Endothelial cell of umbilical vein (primary cell): ENCODE measurements around the gene OVOL2. TPM values are rescaled to one million over a fixed set of nuclear protein-coding genes. Genes with fewer than 3 reads are reported as not detected.

Experiments
- BruUV-seq: library from RNA; stranded (reverse); fragments of 400-500 nt; replicated peaks from 2 replicates; lab custom pipeline; 2021; lab: Mats Ljungman, UMichigan
- CTCF ChIA-PET: fragments of 300-600, 350-600 bp; sonication (Branson Sonifier 250); formaldehyde crosslinking; loops from one replicate; lab custom pipeline; 2021; ENCODE audit warnings: antibody characterized with exemption, inconsistent platforms; lab: Charles Lee
- POLR2A ChIA-PET: fragments of 300-600, 350-600 bp; sonication (Branson Sonifier 250); formaldehyde crosslinking; loops from one replicate; lab custom pipeline; 2021; ENCODE audit warnings: antibody characterized with exemption, inconsistent platforms; lab: Charles Lee
- DNase-seq: peaks from one replicate; pipeline ENCODE4 v3.0.0-alpha.2; 2011; ENCODE audit warnings: low read depth, low spot score
- FAIRE-seq: peaks from 2 replicates; lab custom pipeline; 2011; peaks lifted over from hg19 to GRCh38; lab: Jason Lieb, UNC
- H2AFZ ChIP-seq: 2 replicates; pipeline ENCODE4 v1.6.0; 2012; ENCODE audit warnings: low read depth, low read length, control low read depth, inconsistent platforms
- H3K27ac ChIP-seq: 2 replicates; pipeline ENCODE4 v1.5.1; 2011; ENCODE audit warnings: low read depth, mild to moderate bottlenecking, control low read depth, low read length, moderate library complexity; ENCODE audit not compliant: insufficient read depth
- H3K27me3 ChIP-seq, 2 experiments: 2 replicates each; pipeline versions ENCODE4 v1.6.0 to v1.6.1; 2011; ENCODE audit warnings: low read length in 2 of 2, mixed read lengths in 1 of 2; ENCODE audit not compliant: control insufficient read depth in 2 of 2, insufficient read depth in 2 of 2
- H3K36me3 ChIP-seq, 2 experiments: 2 replicates in 1 of 2; 3 replicates in 1 of 2; pipeline ENCODE4 v1.5.1; 2011; ENCODE audit warnings: low read length in 2 of 2, mild to moderate bottlenecking in 1 of 2, moderate library complexity in 1 of 2; ENCODE audit not compliant: control insufficient read depth in 2 of 2, insufficient read depth in 2 of 2; ENCODE audit errors: extremely low read depth in 1 of 2
- H3K4me1 ChIP-seq: 3 replicates; pipeline ENCODE4 v1.5.1; 2011; ENCODE audit warnings: mild to moderate bottlenecking, low read length; ENCODE audit not compliant: control insufficient read depth, insufficient read depth; ENCODE audit errors: extremely low read depth
- H3K4me2 ChIP-seq: 2 replicates; pipeline ENCODE4 v1.6.1; 2011; ENCODE audit warnings: low read length, control low read depth, mixed read lengths; ENCODE audit not compliant: insufficient read depth
- H3K4me3 ChIP-seq, 3 experiments: fragments of 200-600 bp in 1 of 3; sonication (generic), shearing (Covaris generic) in 1 of 3; replicated peaks in 1 of 3; 2 replicates each; pipeline ENCODE4 v1.5.1; 2011 to 2016; ENCODE audit warnings: control low read depth in 3 of 3, low read length in 3 of 3, mild to moderate bottlenecking in 2 of 3, inconsistent platforms in 1 of 3, low read depth in 1 of 3, moderate library complexity in 1 of 3; ENCODE audit not compliant: insufficient read depth in 1 of 3
- H3K79me2 ChIP-seq: 2 replicates; pipeline ENCODE4 v1.6.0; 2012; ENCODE audit warnings: low read length, inconsistent platforms; ENCODE audit not compliant: control insufficient read depth, insufficient read depth
- H3K9ac ChIP-seq: replicated peaks from 2 replicates; pipeline ENCODE3; 2011; ENCODE audit warnings: low read length, control low read depth; ENCODE audit not compliant: insufficient read depth; ENCODE audit errors: extremely low read depth
- H3K9me1 ChIP-seq: replicated peaks from 3 replicates; pipeline ENCODE4 v1.6.0; 2011; ENCODE audit warnings: mild to moderate bottlenecking, low read length; ENCODE audit not compliant: control insufficient read depth, insufficient read depth; ENCODE audit errors: extremely low read depth
- H3K9me3 ChIP-seq: replicated peaks from 2 replicates; pipeline ENCODE4 v1.5.1; 2012; ENCODE audit warnings: low read length, inconsistent platforms; ENCODE audit not compliant: control insufficient read depth, insufficient read depth
- H4K20me1 ChIP-seq: replicated peaks from 2 replicates; pipeline ENCODE3; 2011; ENCODE audit warnings: mild to moderate bottlenecking, low read length; ENCODE audit not compliant: control insufficient read depth, insufficient read depth; ENCODE audit errors: extremely low read depth
- EZH2 ChIP-seq: IDR thresholded peaks from 2 replicates; pipeline ENCODE4 v1.6.1; 2012; ENCODE audit warnings: borderline replicate concordance, low read depth, mild to moderate bottlenecking, moderate library complexity, low read length, inconsistent platforms; ENCODE audit not compliant: severe bottlenecking
- FOS ChIP-seq: IDR thresholded peaks from 2 replicates; pipeline ENCODE4 v1.6.1; 2011; ENCODE audit warnings: mild to moderate bottlenecking, low read length, moderate library complexity, borderline replicate concordance; ENCODE audit not compliant: insufficient read depth
- GATA2 ChIP-seq: IDR thresholded peaks from 2 replicates; pipeline ENCODE4 v1.7.0; 2011; ENCODE audit warnings: low read depth, mild to moderate bottlenecking, moderate library complexity, mixed read lengths, low read length; ENCODE audit not compliant: insufficient read length, insufficient read depth
- JUN ChIP-seq: IDR thresholded peaks from 2 replicates; pipeline ENCODE4 v1.6.1; 2011; ENCODE audit warnings: borderline replicate concordance, low read depth; ENCODE audit not compliant: insufficient read length, insufficient read depth
- MYC ChIP-seq: IDR thresholded peaks from one replicate; pipeline ENCODE4 v1.6.1; 2011; ENCODE audit warnings: mild to moderate bottlenecking, low read depth, low read length
- POLR2A ChIP-seq: IDR thresholded peaks from 2 replicates; pipeline ENCODE4 v1.6.1; 2012; ENCODE audit warnings: low read depth, mild to moderate bottlenecking, control low read depth, low read length
- POLR2AphosphoS5 ChIP-seq: IDR thresholded peaks from 2 replicates; pipeline ENCODE4 v1.6.1; 2012; ENCODE audit warnings: low read depth, mild to moderate bottlenecking, control low read depth, low read length, moderate library complexity; ENCODE audit not compliant: insufficient read depth
- dilution Hi-C: fragments of 300-500 bp; cut with MboI; formaldehyde crosslinking; loops from one replicate; pipeline ENCODE4 v1.15.0; 2019; ENCODE audit warnings: low sequenced_read_pairs; ENCODE audit not compliant: extremely low pct_ligation_motif_present
- intact Hi-C: fragments of 100-400 bp; cut with micrococcal nuclease; formaldehyde crosslinking; loops from one replicate; pipeline ENCODE4 v1.10.0; 2022
- polyA plus RNA-seq, 4 experiments: library from polyadenylated mRNA; depleted of rRNA in 3 of 4; stranded (reverse) in 3 of 4; unstranded in 1 of 4; fragments of >200 nt; gene quantifications; 2 replicates each; pipeline versions ENCODE4 v1.2.1 to v1.2.3, GENCODE V29; 2011 to 2012; ENCODE audit warnings: missing spikeins in 1 of 4
- total RNA-seq: library from RNA; stranded (reverse); gene quantifications from 2 replicates; pipeline ENCODE4 v1.2.3, GENCODE V29; 2021
- TF ChIP-seq, protein P1 (sequence below): IDR thresholded peaks from 2 replicates; pipeline ENCODE4 v1.6.1; 2011; ENCODE audit not compliant: insufficient read depth, insufficient read length
- TF ChIP-seq, protein P2 (sequence below), 2 donors: IDR thresholded peaks; 1 replicate in 1 of 2; 2 replicates in 1 of 2; pipeline ENCODE4 v1.5.1; 2011; ENCODE audit warnings: low read length in 2 of 2, mild to moderate bottlenecking in 2 of 2, moderate library complexity in 2 of 2, control low read depth in 1 of 2, inconsistent platforms in 1 of 2, low read depth in 1 of 2; ENCODE audit not compliant: insufficient read depth in 1 of 2; ENCODE audit errors: extremely low read depth in 1 of 2

Gene OVOL2
- total and polyA plus RNA-seq, 2 donors (not counting 3 experiments of a cell fraction or from before 2014, with no cell fraction given): not detected

DNA sequence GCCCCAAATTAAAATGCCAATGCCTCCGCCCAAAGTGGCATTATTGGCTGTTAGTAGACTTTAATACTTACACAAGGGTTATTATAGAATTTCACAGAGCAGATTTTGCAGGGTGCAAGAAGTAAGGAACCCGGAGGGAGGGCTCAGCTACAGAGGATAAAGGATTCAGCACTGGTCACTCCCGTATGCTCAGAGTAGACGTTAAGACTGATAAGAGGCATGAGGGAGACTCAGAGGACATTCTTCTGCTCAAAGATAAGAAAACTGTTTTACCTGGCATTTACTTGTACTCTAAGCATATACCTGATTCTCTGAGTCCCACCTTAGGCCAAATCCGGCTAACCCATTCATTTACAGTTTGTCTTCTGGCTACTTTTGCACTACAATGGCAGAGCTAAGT, 36.5 kb upstream of the OVOL2 start:
- FAIRE-seq: no peak
- dilution Hi-C loops: no loop called here
- Histone ChIP-seq H3K4me3 (no peak overlapping the region), H3K27ac (no peak overlapping the region), H2AFZ (no peak overlapping the region), H4K20me1 (no peaks in the 10 kb centered on the region), H3K9me1 (no peaks in the 10 kb centered on the region), H3K4me1 (no peaks in the 10 kb centered on the region), H3K4me2 (no peak overlapping the region), H3K36me3 (no peaks in the 10 kb centered on the region), H3K9me3 (no peaks in the 10 kb centered on the region), H3K27me3 (no peaks in the 10 kb centered on the region), H3K9ac (no peak overlapping the region), H3K79me2 (no peaks in the 10 kb centered on the region)
- no peak for DNase-seq
- POLR2A ChIA-PET: no interaction called here
- intact Hi-C loops: no loop called here
- CTCF ChIA-PET: no interaction called here
- BruUV-seq: no TSS peak
- TF ChIP-seq, protein P1, sequence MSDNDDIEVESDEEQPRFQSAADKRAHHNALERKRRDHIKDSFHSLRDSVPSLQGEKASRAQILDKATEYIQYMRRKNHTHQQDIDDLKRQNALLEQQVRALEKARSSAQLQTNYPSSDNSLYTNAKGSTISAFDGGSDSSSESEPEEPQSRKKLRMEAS: no peak
- TF ChIP-seq JUN (no peak), EZH2 (no peak)

DNA sequence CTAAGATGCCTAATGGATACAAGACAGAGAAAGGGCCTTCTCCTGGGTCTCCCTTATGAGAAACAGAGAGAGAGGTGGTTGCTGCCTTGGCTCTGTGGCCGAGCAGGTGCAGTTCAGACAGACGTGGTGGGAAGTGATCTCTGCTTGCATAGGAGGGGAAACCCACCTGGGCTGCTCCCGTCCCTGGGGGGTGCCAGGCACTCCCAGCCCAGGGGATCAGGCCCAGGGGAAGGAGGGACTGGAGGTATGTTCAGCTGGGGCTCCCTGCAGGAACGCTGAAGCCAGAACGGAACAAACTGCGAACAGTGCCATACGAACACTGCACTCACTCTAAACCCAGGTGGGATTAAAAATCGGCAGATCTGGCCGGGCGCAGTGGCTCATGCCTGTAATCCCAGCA, 35.7 kb upstream of the OVOL2 start:
- H3K4me1 ChIP-seq: no peaks in the 10 kb centered on the region
- dilution Hi-C loops: no loop called here

More for the DNA sequence above, 35.7 kb upstream of the OVOL2 start:
- H3K9ac ChIP-seq: no peak overlapping the region
- no peak overlapping the region for H2AFZ ChIP-seq
- no peaks in the 10 kb centered on the region for H3K9me3 ChIP-seq
- no peaks in the 10 kb centered on the region for H4K20me1 ChIP-seq
- H3K27me3 ChIP-seq: no peaks in the 10 kb centered on the region
- intact Hi-C loops: no loop called here
- DNase-seq: no peak
- H3K9me1 ChIP-seq: no peaks in the 10 kb centered on the region
- CTCF ChIA-PET: no interaction called here
- no peak overlapping the region for H3K4me2 ChIP-seq
- POLR2A ChIA-PET: no interaction called here
- H3K36me3 ChIP-seq: no peaks in the 10 kb centered on the region
- H3K79me2 ChIP-seq: no peaks in the 10 kb centered on the region
- H3K27ac ChIP-seq: no peak overlapping the region
- H3K4me3 ChIP-seq: no peak overlapping the region
- no peak for FAIRE-seq
- BruUV-seq: no TSS peak
- no peak for TF ChIP-seq POLR2AphosphoS5
- no peak for TF ChIP-seq FOS
- TF ChIP-seq JUN: no peak
- TF ChIP-seq EZH2: no peak
- TF ChIP-seq POLR2A: no peak
- TF ChIP-seq GATA2: no peak
- no peak for TF ChIP-seq MYC
- TF ChIP-seq, protein P2, sequence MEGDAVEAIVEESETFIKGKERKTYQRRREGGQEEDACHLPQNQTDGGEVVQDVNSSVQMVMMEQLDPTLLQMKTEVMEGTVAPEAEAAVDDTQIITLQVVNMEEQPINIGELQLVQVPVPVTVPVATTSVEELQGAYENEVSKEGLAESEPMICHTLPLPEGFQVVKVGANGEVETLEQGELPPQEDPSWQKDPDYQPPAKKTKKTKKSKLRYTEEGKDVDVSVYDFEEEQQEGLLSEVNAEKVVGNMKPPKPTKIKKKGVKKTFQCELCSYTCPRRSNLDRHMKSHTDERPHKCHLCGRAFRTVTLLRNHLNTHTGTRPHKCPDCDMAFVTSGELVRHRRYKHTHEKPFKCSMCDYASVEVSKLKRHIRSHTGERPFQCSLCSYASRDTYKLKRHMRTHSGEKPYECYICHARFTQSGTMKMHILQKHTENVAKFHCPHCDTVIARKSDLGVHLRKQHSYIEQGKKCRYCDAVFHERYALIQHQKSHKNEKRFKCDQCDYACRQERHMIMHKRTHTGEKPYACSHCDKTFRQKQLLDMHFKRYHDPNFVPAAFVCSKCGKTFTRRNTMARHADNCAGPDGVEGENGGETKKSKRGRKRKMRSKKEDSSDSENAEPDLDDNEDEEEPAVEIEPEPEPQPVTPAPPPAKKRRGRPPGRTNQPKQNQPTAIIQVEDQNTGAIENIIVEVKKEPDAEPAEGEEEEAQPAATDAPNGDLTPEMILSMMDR (IDR thresholded peaks at IDR 0.05; ENCODE audit: extremely low read depth in 1 of 2, insufficient read depth in 1 of 2, low read depth in 1 of 2, low read length in 2 of 2): no peak
- TF ChIP-seq, protein P1: no peak
